GM12878 (cell line): Measurements from ENCODE around the gene DHX29. TPM values are rescaled to one million over a fixed set of nuclear protein-coding genes. Genes with fewer than 3 reads are reported as not detected.

Source experiments
- ATAC-seq: fragments of 200-7000 bp; cut with Tn5 transposase; 3 replicates; pipeline ENCODE4 v1.9.1; 2020; ENCODE audit warnings: mild to moderate bottlenecking, moderate library complexity
- BruUV-seq: library from RNA; stranded (reverse); fragments of 400-500 nt; replicated peaks from 2 replicates; lab custom pipeline; 2021; lab: Mats Ljungman, UMichigan
- CTCF ChIA-PET: fragments of 300-600 bp; sonication (Branson Sonifier 250); formaldehyde crosslinking; extraction: SDS; loops from one replicate; lab custom pipeline; 2021; ENCODE audit warnings: inconsistent platforms; lab: Yijun Ruan, JAX
- POLR2A ChIA-PET: fragments of 350-600 bp; formaldehyde crosslinking; extraction: SDS; loops from one replicate; lab custom pipeline; 2021; ENCODE audit warnings: inconsistent platforms; lab: Charles Lee
- RAD21 ChIA-PET: fragments of 300-600 bp; sonication (Branson Sonifier 250); formaldehyde crosslinking; loops from one replicate; lab custom pipeline; 2023; ENCODE audit warnings: antibody characterized with exemption; ENCODE audit not compliant: unreplicated experiment; lab: Charles Lee
- SMC1A ChIA-PET: fragments of 300-600 bp; sonication (Branson Sonifier 250); formaldehyde crosslinking; loops from one replicate; lab custom pipeline; 2023; ENCODE audit not compliant: unreplicated experiment, uncharacterized antibody; lab: Charles Lee
- DNase-seq: peaks from one replicate; pipeline ENCODE4 v3.0.0-alpha.2; 2011; ENCODE audit warnings: low read depth, low spot score
- FAIRE-seq: peaks from 3 replicates; lab custom pipeline; 2011; peaks lifted over from hg19 to GRCh38; lab: Jason Lieb, UNC
- H2AFZ ChIP-seq: 2 replicates; pipeline ENCODE4 v1.6.0; 2011; ENCODE audit warnings: low read depth, low read length, control low read depth; ENCODE audit not compliant: control insufficient read depth
- H3K27ac ChIP-seq: 2 replicates; pipeline ENCODE4 v1.5.1; 2011; ENCODE audit warnings: control low read depth; ENCODE audit not compliant: control insufficient read depth, insufficient read depth
- H3K27me3 ChIP-seq, 2 experiments: replicated peaks in 1 of 2; 2 replicates each; pipeline versions ENCODE4 v1.6.0 to v1.6.1; 2011; ENCODE audit warnings: low read length in 1 of 2; ENCODE audit not compliant: control insufficient read depth in 2 of 2, insufficient read depth in 2 of 2
- H3K36me3 ChIP-seq, 2 experiments: 2 replicates each; pipeline ENCODE4 v1.5.1; 2011; ENCODE audit warnings: low read length in 1 of 2; ENCODE audit not compliant: control insufficient read depth in 2 of 2, insufficient read depth in 2 of 2
- H3K4me1 ChIP-seq: 2 replicates; pipeline ENCODE4 v1.6.1; 2011; ENCODE audit warnings: mild to moderate bottlenecking, low read length, moderate library complexity, mixed read lengths; ENCODE audit not compliant: control insufficient read depth, insufficient read depth
- H3K4me2 ChIP-seq: 2 replicates; pipeline ENCODE4 v1.6.0; 2011; ENCODE audit warnings: control low read depth; ENCODE audit not compliant: control insufficient read depth, insufficient read depth
- H3K4me3 ChIP-seq: fragments of 200-600 bp; sonication (generic); 2 replicates; pipeline ENCODE4 v1.5.1; 2016
- H3K79me2 ChIP-seq: 2 replicates; pipeline ENCODE4 v1.6.0; 2011; ENCODE audit warnings: low read length; ENCODE audit not compliant: control insufficient read depth, insufficient read depth
- H3K9ac ChIP-seq: 2 replicates; pipeline ENCODE4 v1.8.0; 2011; ENCODE audit warnings: low read length, control low read depth, mixed read lengths; ENCODE audit not compliant: control insufficient read depth, insufficient read depth
- H3K9me3 ChIP-seq: replicated peaks from 3 replicates; pipeline ENCODE4 v1.5.1; 2011; ENCODE audit warnings: mild to moderate bottlenecking, low read length; ENCODE audit not compliant: control insufficient read depth, insufficient read depth
- H4K20me1 ChIP-seq: 2 replicates; pipeline ENCODE4 v1.6.0; 2011; ENCODE audit not compliant: control insufficient read depth, insufficient read depth
- PAX8 ChIP-seq: fragments of 450-650 bp; IDR thresholded peaks from 2 replicates; pipeline ENCODE4 v1.6.1; 2017; ENCODE audit warnings: mild to moderate bottlenecking, moderate library complexity
- PRDM15 ChIP-seq: fragments of 450-650 bp; formaldehyde crosslinking; IDR thresholded peaks from 2 replicates; pipeline ENCODE4 v1.4.0; 2020; ENCODE audit warnings: mild to moderate bottlenecking, moderate library complexity
- RELB ChIP-seq: fragments of 450-650 bp; IDR thresholded peaks from 2 replicates; pipeline ENCODE4 v1.6.1; 2017; ENCODE audit warnings: low read depth, mild to moderate bottlenecking, moderate library complexity
- REST ChIP-seq: IDR thresholded peaks from 2 replicates; pipeline ENCODE4 v1.6.1; 2012; ENCODE audit warnings: mild to moderate bottlenecking, low read depth, low read length
- SUZ12 ChIP-seq: fragments of 200-600 bp; sonication (generic); IDR thresholded peaks from one replicate; pipeline ENCODE4 v1.6.1; 2018; ENCODE audit warnings: antibody characterized with exemption, mild to moderate bottlenecking; ENCODE audit not compliant: unreplicated experiment
- USF1 ChIP-seq: IDR thresholded peaks from 2 replicates; pipeline ENCODE4 v1.6.1; 2011; ENCODE audit warnings: borderline replicate concordance, low read depth, mild to moderate bottlenecking, moderate library complexity, mixed read lengths, low read length; ENCODE audit not compliant: insufficient read depth; ENCODE audit errors: extremely low read length
- ZNF384 ChIP-seq: IDR thresholded peaks from 2 replicates; pipeline ENCODE4 v1.6.1; 2012; ENCODE audit warnings: low read depth, mild to moderate bottlenecking, low read length, improper control_type of control experiment, borderline replicate concordance
- ZNF592 ChIP-seq: fragments of 450-650 bp; IDR thresholded peaks from 2 replicates; pipeline ENCODE4 v1.6.1; 2017; ENCODE audit warnings: mild to moderate bottlenecking, moderate library complexity
- WGBS: methylation state at CpG from one replicate; pipeline ENCODE4 v1.1.6; 2016; ENCODE audit warnings: low lambda C conversion rate; ENCODE audit not compliant: insufficient replicate concordance, insufficient coverage; ENCODE audit errors: missing lambda C conversion rate; 5-methylcytosine and 5-hydroxymethylcytosine counted together
- in situ Hi-C: fragments of 300-500 bp; cut with MboI; formaldehyde crosslinking; loops from 9 replicates; pipeline ENCODE4 v1.14.3; 2018; ENCODE audit warnings: mixed read lengths
- intact Hi-C: fragments of 100-400 bp; cut with micrococcal nuclease; formaldehyde crosslinking; loops from one replicate; pipeline ENCODE4 v1.14.2; 2022; ENCODE audit not compliant: unreplicated experiment
- polyA plus RNA-seq, 11 experiments: library from polyadenylated mRNA; depleted of rRNA in 4 of 11; unstranded in 6 of 11; stranded (reverse) in 5 of 11; fragments of >200 nt; fragmentation: Nextera tagmentation in 4 of 11; fragmentation: Illumina TruSeq in 1 of 11; extraction: Ambion mirVana in 4 of 11; extraction: Trizol in 1 of 11; gene quantifications; 1 replicate in 1 of 11; 2 replicates in 10 of 11; pipeline versions ENCODE4 v1.2.1 to v1.2.3, GENCODE V29; 2011 to 2016; ENCODE audit warnings: inconsistent platforms in 2 of 11, missing spikeins in 2 of 11, low read depth in 1 of 11
- total RNA-seq, 4 experiments: library from RNA; depleted of rRNA in 3 of 4; stranded (reverse); fragments of >200 nt in 3 of 4; fragmentation: Illumina TruSeq in 1 of 4; extraction: Trizol in 1 of 4; gene quantifications; 2 replicates each; pipeline versions ENCODE4 v1.2.1 to v1.2.3, GENCODE V29; 2013 to 2021

Gene DHX29
- total and polyA plus RNA-seq, 10 of the 15 experiments (the other 5 are each of a cell fraction or from before 2014, with no cell fraction given): 5.3 to 49.1 (median 17.2) TPM

- no peaks in the 10 kb centered on the region for H3K9me3 ChIP-seq
- no peak overlapping the region for H3K27ac ChIP-seq
- in situ Hi-C loops: no loop called here
- H2AFZ ChIP-seq: no peak overlapping the region
- no peaks in the 10 kb centered on the region for H4K20me1 ChIP-seq
- ChIA-PET POLR2A (no interaction called here), RAD21 (interaction anchor here (0.6 kb wide), 1 partner anchor 609 kb away, joined by 5 read pairs; no protein-coding TSS in a partner anchor), CTCF (interaction anchor here (3.3 kb wide), 1 partner anchor 364 kb away, joined by 10 read pairs; no protein-coding TSS in a partner anchor), SMC1A (interaction anchor here (0.7 to 1.2 kb wide), 3 partner anchors 10 to 93 kb away, joined by 3 to 4 read pairs (median 3); no protein-coding TSS in a partner anchor)
- H3K27me3 ChIP-seq: no peaks in the 10 kb centered on the region
- no peak for ATAC-seq
- intact Hi-C loops: no loop called here
- H3K79me2 ChIP-seq: no peaks in the 10 kb centered on the region
- H3K36me3 ChIP-seq: peaks cover 0 to 27% of the 10 kb centered on the region in 2 experiments; a peak in 3 of 4 replicates
- BruUV-seq: no TSS peak
- no peak overlapping the region for H3K4me3 ChIP-seq
- H3K4me2 ChIP-seq: no peak overlapping the region
- DNase-seq: no peak
- FAIRE-seq: no peak
- WGBS: 92% methylated on average over 2 of the region's 2 CpGs
- no peak overlapping the region for H3K9ac ChIP-seq
- no peaks in the 10 kb centered on the region for H3K4me1 ChIP-seq
- TF ChIP-seq USF1 (no peak), SUZ12 (no peak), PRDM15 (CRISPR knock-in tag) (no peak), REST (no peak), RELB (no peak), ZNF384 (no peak), PAX8 (no peak), ZNF592 (no peak)
These were observed 19.8 kb upstream of the DHX29 start for GRCh38 chr5:55327281-55327680.
